ENCODE data around the gene FURIN. TPM values are rescaled to one million over a fixed set of nuclear protein-coding genes. Genes with fewer than 3 reads are reported as not detected.
"Not testable (repeated sequence)": the region's sequence is repeated elsewhere in the genome, so short reads cannot be mapped to it uniquely, and the experiment has no call there.

The FURIN gene
- total RNA-seq, 3 donors from 2014 or later: 34.5 to 48.5 (median 36.4) TPM

- Histone ChIP-seq H3K4me3 (no peak overlapping the region), H3K27me3 (no peaks in the 10 kb centered on the region), H3K36me3 (no peaks in the 10 kb centered on the region), H3K9me3 (no peaks in the 10 kb centered on the region), H3K27ac (no peak overlapping the region), H3K4me1 (no peaks in the 10 kb centered on the region)
- no peak for TF ChIP-seq POLR2AphosphoS5 (IDR thresholded peaks at IDR 0.05)
- TF ChIP-seq POLR2A (IDR thresholded peaks at IDR 0.05): no peak
- no peak for TF ChIP-seq CTCF (IDR thresholded peaks at IDR 0.05)
- intact Hi-C loops (cut with DNase I; ENCODE audit: low total_unique reads): no loop called here
- no peak for DNase-seq (ENCODE audit: low spot score in 2 of 2)
These were observed 24.2 kb downstream of the FURIN start for GRCh38 chr15:90892498-90893174.

GRCh38 chr15:90893175-90894090 is 25.0 kb downstream of the FURIN start:
- H3K4me1 ChIP-seq: no peaks in the 10 kb centered on the region
- no peak overlapping the region for H3K27ac ChIP-seq
- H3K9me3 ChIP-seq: no peaks in the 10 kb centered on the region
- H3K4me3 ChIP-seq: no peak overlapping the region
- no peak for DNase-seq (ENCODE audit: low spot score in 2 of 2)
- no peaks in the 10 kb centered on the region for H3K36me3 ChIP-seq
- TF ChIP-seq CTCF (IDR thresholded peaks at IDR 0.05): no peak
- no peak for TF ChIP-seq POLR2AphosphoS5 (IDR thresholded peaks at IDR 0.05)
- TF ChIP-seq POLR2A (IDR thresholded peaks at IDR 0.05): no peak
- intact Hi-C loops (cut with DNase I; ENCODE audit: low total_unique reads): no loop called here
- H3K27me3 ChIP-seq: no peaks in the 10 kb centered on the region

GRCh38 chr15:90895571-90896117 is 27.3 kb downstream of the FURIN start:
- Histone ChIP-seq H3K4me1 (no peaks in the 10 kb centered on the region), H3K4me3 (no peak overlapping the region), H3K27me3 (no peaks in the 10 kb centered on the region), H3K9me3 (no peaks in the 10 kb centered on the region), H3K36me3 (no peaks in the 10 kb centered on the region), H3K27ac (no peak overlapping the region)
- intact Hi-C loops (cut with DNase I; ENCODE audit: low total_unique reads): no loop called here
- TF ChIP-seq POLR2AphosphoS5 (IDR thresholded peaks at IDR 0.05): no peak
- TF ChIP-seq POLR2A (IDR thresholded peaks at IDR 0.05): no peak
- TF ChIP-seq CTCF (IDR thresholded peaks at IDR 0.05): no peak
- no peak for DNase-seq (ENCODE audit: low spot score in 2 of 2)

- H3K4me3 ChIP-seq; intact Hi-C loops (cut with DNase I; ENCODE audit: low total_unique reads); H3K9me3 ChIP-seq; H3K27me3 ChIP-seq; DNase-seq (ENCODE audit: low spot score in 2 of 2); H3K27ac ChIP-seq; H3K4me1 ChIP-seq; H3K36me3 ChIP-seq: not testable (repeated sequence)
These were observed 28.8 kb downstream of the FURIN start for GRCh38 chr15:90897131-90897655.

- peak overlapping the region in 2 of 3 donors; percentile 84 to 86 for H3K4me3 ChIP-seq
- no peak for DNase-seq (ENCODE audit: low spot score in 2 of 2)
- H3K27ac ChIP-seq: peak overlapping the region; percentile 88 to 93
- peaks cover 2% of the 10 kb centered on the region for H3K36me3 ChIP-seq
- no peaks in the 10 kb centered on the region for H3K27me3 ChIP-seq
- H3K4me1 ChIP-seq: peaks cover 0 to 11% of the 10 kb centered on the region in 2 donors
- H3K9me3 ChIP-seq: no peaks in the 10 kb centered on the region
- intact Hi-C loops (cut with DNase I; ENCODE audit: low total_unique reads): loop anchor here (1.0 kb wide), 1 partner anchor 16 kb away; no protein-coding TSS in a partner anchor
- TF ChIP-seq CTCF (IDR thresholded peaks at IDR 0.05) (no peak), POLR2A (IDR thresholded peaks at IDR 0.05) (no peak), POLR2AphosphoS5 (IDR thresholded peaks at IDR 0.05) (no peak)
These were observed 33.0 kb downstream of the FURIN start for GRCh38 chr15:90901175-90902039.

All from breast epithelium (tissue), 4 donors.